Retinal pigment epithelial cell (primary cell): Measurements from ENCODE around the gene CDC42BPB.

Experiments
- DNase-seq: peaks from one replicate; pipeline ENCODE4 v3.0.0-alpha.2; 2010; ENCODE audit warnings: low read depth
- H3K4me3 ChIP-seq: 2 replicates; pipeline ENCODE4 v1.5.1; 2011; ENCODE audit warnings: mild to moderate bottlenecking, low read length, control low read depth, moderate library complexity
- TF ChIP-seq, protein P1 (sequence below): conservative IDR thresholded peaks from 2 replicates; pipeline ENCODE4 v1.5.1; 2011; ENCODE audit warnings: low read depth, low read length, control low read depth, inconsistent platforms

Gene CDC42BPB

DNA sequence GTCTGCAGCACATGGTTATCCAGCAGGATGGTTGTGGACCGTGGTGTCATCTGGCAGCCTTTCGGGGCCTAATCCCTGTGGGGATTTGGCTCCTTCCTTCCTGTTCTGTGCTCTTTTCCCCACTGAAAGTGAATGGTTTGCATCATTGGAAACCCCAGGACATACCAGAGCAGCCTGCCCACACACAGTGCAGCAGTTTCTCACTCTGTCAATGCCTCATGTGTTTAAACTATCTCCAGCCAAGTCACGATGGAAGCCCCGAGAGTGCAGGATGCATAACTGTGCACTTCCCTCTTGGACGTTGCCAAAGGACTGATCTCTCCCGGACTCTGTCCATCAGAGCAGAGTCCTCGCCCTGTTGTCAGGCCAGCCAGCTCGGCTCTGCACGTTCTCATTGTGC is 163.9 kb downstream of the CDC42BPB start:
- DNase-seq: no peak
- no peak overlapping the region for H3K4me3 ChIP-seq
- TF ChIP-seq, protein P1, sequence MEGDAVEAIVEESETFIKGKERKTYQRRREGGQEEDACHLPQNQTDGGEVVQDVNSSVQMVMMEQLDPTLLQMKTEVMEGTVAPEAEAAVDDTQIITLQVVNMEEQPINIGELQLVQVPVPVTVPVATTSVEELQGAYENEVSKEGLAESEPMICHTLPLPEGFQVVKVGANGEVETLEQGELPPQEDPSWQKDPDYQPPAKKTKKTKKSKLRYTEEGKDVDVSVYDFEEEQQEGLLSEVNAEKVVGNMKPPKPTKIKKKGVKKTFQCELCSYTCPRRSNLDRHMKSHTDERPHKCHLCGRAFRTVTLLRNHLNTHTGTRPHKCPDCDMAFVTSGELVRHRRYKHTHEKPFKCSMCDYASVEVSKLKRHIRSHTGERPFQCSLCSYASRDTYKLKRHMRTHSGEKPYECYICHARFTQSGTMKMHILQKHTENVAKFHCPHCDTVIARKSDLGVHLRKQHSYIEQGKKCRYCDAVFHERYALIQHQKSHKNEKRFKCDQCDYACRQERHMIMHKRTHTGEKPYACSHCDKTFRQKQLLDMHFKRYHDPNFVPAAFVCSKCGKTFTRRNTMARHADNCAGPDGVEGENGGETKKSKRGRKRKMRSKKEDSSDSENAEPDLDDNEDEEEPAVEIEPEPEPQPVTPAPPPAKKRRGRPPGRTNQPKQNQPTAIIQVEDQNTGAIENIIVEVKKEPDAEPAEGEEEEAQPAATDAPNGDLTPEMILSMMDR: no peak

DNA sequence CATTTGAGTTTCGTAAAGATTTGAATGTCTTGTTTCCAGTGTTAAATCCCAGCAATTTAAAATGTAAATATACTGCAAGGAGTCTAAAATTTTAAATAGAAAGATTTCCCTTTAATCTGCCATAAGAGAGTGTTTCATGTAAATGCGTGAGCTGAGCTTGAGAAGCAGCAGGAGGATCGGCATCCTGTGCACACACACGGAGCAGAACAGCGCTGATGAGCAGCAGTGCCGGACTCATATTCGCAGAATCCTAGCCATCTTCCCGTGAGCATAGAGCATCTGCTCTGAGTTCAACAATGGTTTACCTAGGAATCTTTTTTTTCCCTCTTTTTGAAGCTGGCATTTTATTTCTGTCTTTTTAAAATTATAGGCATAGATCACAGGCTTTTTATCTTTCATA is 164.7 kb downstream of the CDC42BPB start:
- DNase-seq: no peak
- TF ChIP-seq, protein P1: no peak
- no peak overlapping the region for H3K4me3 ChIP-seq

DNA sequence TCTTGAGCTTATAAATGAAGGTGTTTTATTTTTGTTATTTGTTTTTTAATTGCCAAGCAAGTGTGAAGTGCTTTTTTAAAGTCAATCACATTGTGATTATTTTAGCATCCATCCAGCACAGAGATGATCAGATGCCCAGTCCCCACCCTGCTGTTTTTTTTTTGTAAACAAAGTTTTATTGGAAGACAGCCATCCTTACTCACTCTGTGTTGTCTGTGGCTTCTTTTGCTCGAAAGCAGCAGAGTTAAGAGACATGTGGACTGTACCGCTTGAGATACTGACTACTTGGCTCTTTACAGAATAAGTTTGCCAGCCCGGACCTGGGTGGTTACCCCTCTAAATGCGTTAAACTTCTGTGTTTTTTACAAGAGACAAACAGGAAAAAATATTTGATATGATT is 165.8 kb downstream of the CDC42BPB start:
- TF ChIP-seq, protein P1: no peak
- no peak overlapping the region for H3K4me3 ChIP-seq
- DNase-seq: no peak

DNA sequence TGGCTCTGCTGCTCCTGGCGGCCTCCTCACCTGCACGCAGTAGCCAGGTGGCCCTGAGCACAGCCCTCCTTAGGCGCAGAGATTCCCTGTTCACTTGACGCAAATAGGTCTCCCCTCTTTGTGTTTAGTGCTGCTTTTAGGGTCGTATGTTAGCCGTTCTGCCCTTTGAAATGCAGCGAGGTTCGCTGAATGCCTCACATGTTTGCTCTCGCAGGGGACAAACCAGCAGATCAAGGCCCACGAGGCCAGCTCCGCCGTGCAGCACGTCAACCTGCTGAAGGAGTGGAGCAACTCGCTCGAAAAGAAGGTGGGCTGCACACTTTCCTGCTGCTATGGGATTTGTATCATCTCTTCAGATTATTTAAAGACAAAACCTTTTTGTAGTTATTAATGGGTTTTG is 166.2 kb downstream of the CDC42BPB start:
- DNase-seq: no peak
- no peak overlapping the region for H3K4me3 ChIP-seq
- TF ChIP-seq, protein P1: no peak

DNA sequence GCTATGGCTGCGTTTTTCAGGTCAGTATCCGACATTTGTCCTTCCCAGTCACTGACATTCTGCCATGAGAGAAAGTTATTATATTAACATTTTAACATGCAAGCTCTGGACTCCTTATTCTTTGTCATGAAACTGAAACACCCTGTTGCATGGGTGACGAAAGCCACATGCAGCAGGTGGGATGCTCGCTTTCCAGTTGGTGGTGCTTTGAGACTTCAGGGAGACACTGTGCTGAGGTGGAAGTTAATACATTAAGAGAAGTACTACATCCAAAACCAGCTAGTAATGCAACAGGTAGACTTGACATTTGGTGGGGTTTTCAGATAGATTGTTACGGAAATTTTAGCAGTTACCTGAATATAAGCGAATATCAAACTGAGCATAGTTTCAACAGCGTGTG is 167.7 kb downstream of the CDC42BPB start:
- DNase-seq: no peak
- TF ChIP-seq, protein P1: no peak
- H3K4me3 ChIP-seq: no peak overlapping the region

DNA sequence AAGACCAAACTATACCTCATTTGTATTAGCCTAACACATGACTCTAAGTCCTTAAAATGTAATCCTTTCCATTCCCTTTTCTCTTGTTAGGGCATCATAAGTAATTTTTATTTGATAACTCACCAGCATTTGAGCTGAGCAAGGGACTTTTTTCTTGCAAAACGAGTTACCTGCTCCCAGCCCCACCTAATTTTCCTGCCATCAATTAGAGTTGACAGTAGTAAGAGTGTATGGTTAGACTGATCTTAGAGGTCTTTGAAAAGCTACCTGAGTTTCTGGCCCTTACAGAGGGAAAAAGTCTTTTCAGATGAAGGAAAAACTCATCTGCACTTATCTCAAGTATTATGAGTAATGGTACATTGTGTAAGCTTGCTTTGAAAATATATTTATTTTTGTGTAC is 168.6 kb downstream of the CDC42BPB start:
- TF ChIP-seq, protein P1: no peak
- no peak for DNase-seq
- H3K4me3 ChIP-seq: no peak overlapping the region

DNA sequence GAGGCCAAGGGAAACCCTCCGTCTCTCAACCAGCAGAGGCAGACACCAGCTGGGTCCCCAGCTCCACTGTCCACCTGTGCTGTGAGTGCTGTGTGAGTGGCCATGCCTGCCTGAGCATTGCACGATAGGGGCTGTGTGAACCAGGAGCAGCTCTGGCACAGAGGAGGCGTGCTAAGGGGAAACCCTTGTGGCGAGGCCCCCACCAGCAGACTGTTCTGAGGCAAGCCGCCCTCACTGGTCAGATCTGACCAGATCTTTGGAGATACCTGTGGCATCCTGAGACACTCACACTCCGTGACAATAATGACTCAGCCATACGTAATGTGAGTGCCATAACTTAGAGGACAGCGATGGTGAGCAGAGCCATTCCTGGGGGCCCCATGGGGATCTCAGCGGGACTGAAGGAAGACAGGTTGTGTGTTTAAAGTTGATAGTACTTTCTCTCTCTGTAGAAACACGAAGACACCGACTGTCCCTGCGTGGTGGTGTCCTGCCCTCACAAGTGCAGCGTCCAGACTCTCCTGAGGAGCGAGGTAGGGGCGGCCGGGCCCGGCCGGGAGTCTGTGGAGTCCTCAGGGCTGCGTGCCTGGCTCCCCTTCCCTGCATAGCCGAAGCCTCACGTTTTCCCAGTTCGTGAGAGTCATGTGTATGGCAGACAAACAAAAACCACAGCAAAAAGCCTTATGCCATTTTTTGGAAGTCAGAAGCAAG is 171.5 kb downstream of the CDC42BPB start:
- no peak for DNase-seq
- TF ChIP-seq, protein P1: no peak
- H3K4me3 ChIP-seq: no peak overlapping the region
